ENCODE results near the gene LDLRAD4.
"Not testable (repeated sequence)": the region's sequence is repeated elsewhere in the genome, so short reads cannot be mapped to it uniquely, and the experiment has no call there.

The LDLRAD4 gene

DNA sequence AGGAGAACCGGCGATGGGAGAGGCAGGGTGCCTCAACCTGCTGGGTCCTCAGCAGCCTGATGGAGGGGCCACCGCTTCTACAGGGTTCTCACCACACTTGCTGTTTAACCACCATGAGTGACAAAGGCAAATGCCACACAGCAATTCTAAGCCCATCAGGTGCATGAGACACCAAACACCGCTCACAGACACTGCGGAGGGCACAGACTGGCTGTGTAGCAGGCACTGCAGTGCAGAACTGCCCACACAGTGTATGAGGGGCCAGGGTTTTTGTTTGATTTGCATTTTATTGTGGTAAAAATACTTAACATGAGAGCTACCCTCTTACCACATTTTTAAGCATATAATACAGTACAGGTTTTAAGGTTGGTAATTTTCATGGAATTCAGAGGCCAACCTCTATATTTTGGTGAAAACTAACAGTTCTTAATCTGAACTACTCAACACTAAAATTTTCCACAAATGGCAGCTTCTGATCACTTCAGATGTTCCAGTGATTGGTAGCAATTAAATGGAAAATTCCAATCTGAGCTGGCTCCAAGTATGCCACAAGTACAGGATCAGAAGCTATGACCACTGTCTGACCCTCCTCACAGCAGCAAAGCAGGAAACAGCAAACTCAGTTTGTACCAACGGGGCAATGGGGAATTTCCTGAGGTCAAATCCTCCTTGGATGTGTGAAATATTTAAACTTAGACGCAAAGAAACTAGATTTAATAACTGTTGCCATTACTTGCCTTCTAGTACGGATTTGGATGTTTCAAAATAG lies 440.1 kb downstream of the LDLRAD4 start:
- no peak for DNase-seq

DNA sequence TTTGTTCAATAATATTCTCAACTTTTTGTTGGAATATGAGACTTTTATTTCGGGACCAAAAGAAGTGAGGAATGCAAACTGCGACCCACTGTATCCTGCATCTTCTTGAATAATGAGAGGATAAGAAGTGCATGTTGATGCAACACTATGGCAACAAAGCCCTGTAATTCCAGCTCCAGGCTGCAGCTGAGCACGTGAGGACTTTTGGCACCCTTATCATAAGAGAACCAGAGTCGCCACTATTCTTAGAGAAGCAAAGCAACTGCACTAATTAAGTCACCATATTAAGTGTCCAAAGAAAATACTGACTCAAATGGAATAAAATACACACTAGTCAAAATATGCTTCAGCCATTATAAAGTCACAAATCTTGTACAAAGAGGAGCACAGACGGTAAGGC lies 441.9 kb downstream of the LDLRAD4 start:
- no peak for DNase-seq

DNA sequence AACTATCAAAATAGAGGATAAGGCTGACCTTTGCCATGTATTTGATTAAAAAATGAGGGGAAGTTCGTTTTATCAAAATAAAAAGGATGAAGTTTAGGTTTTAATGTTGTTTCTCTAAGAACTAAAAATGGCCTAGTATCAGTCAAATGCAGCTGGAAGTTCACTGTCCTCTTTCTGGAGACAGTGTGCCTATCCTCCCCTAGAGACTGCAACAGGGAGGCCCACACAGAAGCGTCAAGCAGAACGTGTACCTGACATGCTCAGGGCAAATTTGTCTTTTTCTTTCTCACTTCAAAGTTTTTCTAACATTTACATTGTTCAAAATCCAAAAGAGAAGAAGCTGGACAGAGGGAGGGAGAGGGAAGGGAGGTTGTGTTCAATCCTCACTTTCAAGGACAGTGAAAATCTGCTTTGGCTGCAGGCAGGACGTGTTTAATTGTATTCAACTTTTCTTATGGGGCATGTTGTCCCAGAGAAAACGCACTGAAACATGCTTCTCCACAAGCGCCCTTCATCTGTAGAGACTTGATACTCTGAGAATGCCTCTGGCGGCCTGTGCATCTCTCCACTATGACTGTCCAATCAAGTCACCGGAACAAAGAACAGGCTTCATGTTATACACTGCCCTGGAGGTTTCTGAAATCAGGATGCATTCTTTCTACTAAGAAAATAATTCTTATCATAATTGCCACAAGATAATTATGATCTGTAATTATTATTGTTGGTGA lies 442.7 kb downstream of the LDLRAD4 start:
- no peak for DNase-seq

DNA sequence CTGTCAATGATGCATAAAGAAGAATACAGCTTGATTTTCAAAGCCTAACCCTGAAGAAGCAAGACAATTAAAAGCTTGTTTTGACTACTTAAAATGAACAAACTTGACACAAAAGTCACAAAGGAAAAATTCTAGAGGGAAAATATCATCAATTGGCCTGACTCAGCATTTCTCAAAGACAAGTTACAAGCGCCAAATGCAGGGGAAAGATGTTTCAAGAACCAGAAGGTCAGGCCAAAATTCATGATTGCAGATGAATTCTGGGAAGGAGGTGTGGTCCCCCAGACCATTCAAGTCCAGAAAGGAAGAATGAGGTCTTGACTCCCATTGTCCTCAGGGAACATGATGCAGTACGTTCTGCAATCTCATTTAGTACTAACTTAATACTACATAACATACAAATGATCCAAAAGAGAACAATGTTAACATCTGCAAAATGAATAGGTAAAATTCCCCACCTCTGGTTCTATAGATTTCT lies 443.3 kb downstream of the LDLRAD4 start:
- DNase-seq = no peak

DNA sequence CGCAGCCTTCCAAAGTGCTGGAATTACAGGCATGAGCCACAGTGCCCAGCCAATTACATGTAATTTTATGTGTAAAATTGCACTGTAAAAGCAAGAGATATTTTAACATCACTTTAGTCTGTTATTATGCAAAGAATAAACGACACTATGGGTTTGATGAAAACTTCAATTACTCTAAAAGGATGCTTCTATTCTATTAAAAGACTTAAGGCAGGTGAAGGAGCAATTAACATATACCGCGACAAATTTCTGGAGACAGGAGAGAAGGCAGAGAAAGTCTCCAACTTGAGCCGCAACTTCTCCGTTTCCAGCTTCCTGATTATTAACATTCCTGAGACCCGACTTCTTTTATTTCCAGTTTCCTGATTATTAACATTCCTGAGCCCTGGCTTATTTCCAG lies 454.1 kb downstream of the LDLRAD4 start:
- no peak for DNase-seq

DNA sequence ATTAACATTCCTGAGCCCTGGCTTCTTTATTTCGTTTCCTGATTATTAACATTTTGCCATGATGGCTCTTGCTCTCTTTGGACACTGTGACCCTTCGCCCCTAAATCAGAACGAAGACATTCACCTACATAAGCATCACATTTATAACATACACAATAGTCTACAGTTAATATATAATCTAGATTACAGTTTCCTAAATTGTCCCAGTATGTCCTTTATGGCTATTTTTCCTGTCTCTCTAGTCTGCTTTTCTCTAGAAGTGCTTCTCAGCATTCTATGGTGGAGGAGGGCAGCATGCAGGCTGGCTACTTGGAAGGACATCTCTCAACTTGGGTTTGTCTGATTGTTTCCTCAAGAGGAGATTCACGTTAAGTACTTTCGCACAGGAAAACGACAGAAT lies 457.9 kb downstream of the LDLRAD4 start:
- DNase-seq = no peak

DNA sequence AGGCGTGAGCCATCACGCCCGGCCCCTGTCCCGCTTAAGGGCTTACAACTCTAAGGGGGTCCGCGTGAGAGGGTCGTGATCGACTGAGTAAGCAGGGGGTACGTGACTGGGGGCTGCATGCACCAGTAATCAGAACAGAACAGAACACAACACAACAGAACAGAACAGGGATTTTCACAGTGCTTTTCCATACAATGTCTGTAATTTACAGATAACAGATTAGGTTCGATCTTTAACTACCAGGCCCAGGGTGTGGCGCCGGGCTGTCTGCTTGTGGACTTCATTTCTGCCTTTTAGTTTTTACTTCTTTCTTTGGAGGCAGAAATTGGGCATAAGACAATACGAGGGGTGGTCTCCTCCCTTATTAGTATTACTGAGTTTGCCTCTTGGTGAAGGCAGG lies 458.8 kb downstream of the LDLRAD4 start:
- DNase-seq = not testable (repeated sequence)

DNA sequence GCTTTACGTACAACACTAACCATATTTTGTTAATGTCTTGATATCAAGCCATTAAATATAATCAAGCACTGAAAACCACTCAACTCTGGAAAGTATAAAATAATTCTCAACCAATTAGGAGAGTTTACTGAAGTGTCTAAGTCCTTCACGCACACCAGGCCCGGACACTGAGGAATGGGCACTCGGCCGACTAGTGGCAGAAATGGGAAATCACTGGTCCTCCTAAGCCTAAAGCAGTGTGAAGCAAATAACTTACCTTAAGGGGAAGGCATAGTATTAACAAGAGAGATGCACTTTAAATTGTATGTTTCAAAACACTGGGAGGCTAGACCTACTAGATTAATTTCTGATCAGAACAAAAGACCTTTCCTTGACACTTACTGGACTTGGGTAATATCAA lies 462.1 kb downstream of the LDLRAD4 start:
- DNase-seq = peak; percentile 6

DNA sequence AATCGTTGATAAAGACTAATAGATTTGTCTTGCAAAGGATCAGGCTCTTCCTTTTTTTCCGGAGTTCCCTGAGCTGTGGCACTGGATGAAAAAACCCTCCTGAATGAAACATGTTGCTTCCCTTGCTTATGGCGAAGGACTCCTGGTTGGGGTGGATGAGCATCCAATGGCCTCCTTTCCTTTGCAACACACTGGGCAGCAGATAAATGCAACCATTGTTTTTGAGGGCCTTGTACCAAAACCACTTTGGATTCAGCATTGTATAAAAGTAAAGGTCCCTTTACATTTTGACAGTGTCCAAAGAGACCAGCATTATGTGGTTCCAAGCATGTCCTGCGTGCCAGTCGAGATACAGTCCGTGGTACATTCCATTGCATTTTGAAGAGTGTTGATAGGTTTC lies 463.1 kb downstream of the LDLRAD4 start:
- no peak for DNase-seq

DNA sequence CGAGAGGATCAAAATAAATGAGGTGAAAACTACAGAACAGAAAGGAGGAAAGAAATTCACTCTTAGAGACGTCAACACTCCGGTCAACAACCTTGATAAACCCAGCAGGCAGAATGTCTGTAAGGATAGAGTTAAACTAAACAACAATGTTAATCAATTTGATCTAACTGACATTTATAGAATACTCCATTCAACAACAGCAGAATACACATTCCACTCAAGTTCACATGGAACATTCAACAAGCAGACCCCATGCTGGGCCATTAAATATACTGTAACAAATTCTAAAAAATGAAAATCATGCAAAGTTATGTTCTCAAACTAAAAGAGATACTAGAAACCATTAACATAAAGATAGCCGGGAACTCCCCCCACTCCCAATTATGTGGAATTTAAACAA lies 466.0 kb downstream of the LDLRAD4 start:
- no peak for DNase-seq

DNA sequence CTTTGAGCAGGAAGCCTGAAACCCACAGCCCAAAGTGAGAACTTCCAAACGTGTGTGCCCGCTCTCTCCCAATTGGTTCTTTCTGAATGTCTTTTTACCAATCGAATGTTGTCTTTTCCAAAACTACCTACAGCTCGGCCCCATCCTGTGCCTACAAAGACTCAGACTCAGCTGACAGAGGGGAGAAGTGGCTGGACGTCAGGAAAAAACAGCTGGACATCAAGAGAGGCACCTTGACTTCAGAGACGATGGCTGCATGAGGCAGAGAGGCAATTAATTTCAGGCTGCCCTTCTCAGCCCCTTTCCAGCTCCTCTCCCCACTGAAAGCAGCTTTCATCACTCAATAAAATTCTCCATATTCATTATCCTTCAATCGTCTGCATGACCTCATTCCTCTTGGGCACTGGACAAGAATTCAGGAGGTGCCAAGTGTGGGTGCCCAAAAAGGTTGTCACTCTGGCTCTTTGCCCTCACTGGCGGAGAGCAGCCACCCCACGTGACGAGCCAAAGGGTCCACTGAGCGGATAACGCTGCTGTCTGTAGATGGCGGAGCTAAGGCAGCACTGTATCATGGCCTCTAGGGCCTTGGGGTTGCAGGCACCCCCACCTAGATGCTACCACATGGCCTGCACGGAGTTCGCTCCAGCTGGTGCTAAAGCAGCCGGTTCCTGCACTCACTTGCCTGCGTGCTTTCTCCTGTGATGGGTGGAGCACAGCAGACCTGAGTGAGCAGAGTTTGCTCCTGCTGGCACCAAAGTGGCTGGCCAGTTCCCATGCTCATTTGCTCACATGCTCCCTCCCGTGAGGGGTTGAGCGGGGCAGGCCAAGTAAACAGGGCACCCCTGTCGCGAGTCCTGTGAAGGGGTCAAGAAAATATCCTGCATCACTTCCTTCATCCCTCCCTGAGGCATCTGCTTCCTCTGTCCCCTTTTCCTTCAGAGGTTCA lies 469.9 kb downstream of the LDLRAD4 start:
- DNase-seq = no peak

DNA sequence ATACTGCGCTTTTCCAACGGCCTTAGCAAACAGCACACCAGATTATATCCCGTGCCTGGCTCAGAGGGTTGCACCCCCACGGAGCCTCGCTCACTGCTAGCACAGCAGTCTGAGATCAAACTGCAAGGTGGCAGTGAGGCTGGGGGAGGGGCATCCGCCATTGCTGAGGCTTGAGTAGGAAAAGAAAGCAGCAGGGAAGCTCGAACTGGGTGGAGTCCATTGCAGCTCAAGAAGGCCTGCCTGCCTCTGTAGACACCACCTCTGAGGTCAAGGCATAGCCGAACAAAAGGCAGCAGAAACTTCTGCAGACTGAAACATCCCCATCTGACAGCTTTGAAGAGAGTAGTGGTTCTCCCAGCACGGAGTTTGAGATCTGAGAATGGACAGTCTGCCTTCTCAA lies 471.5 kb downstream of the LDLRAD4 start:
- DNase-seq = not testable (repeated sequence)

DNA sequence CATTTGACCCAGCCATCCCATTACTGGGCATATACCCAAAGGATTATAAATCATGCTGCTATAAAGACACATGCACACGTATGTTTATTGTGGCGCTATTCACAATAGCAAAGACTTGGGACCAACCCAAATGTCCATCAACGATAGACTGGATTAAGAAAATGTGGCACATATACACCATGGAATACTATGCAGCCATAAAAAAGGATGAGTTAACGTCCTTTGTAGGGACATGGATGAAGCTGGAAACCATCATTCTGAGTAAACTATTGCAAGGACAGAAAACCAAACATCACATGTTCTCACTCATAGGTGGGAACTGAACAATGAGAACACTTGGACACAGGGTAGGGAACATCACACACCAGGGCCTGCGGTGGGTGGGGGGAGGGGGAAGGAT lies 476.8 kb downstream of the LDLRAD4 start:
- not testable (repeated sequence) for DNase-seq

DNA sequence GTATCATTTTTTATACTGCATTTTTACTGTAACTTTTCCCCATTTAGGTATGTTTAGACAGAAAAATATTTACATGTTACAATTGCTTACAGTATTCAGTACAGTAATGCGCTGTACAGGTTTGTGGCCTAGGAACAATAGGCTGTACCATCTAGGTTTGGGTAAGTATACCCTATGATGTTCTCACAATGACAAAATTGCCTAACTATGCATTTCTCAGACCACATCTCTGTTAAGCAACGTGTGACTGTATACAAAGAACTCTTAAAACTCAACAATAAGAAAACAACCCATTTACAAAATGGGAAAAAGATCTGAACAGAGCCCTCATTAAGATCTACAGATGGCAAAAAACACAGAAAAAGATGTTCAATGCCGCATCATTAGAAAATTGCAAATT lies 478.4 kb downstream of the LDLRAD4 start:
- DNase-seq = no peak

DNA sequence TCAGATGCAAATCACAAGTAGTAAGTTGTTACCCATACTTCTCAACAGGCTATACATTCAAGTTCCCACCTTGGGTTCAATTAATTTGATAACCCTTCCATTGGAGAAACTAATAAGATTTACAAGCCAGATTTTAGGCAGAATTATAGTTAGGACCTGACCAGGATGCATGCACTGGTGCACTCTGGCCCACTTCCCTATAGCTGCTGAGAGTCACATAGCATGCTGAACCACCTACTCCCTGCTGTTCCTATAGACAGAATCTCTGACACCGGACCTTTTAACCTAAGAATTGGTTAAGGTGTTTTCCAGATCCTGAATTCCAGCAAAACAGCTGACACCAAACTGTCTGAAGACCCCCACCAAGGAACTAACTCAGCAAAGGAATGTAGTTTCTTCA lies 481.6 kb downstream of the LDLRAD4 start:
- no peak for DNase-seq
